ES-I3 (cell line): ENCODE results near the gene LIMD2.

Experiments
- H3K36me3 ChIP-seq: 2 replicates; pipeline ENCODE4 v1.6.1; 2013; ENCODE audit warnings: mild to moderate bottlenecking, low read length, control low read depth, moderate library complexity; ENCODE audit not compliant: insufficient read depth
- H3K4me1 ChIP-seq: 2 replicates; pipeline ENCODE4 v1.6.1; 2013; ENCODE audit warnings: mild to moderate bottlenecking, control low read depth, low read length; ENCODE audit not compliant: insufficient read depth
- H3K9ac ChIP-seq: 2 replicates; pipeline ENCODE4 v1.6.1; 2013; ENCODE audit warnings: low read depth, mild to moderate bottlenecking, low read length, moderate library complexity
- H3K9me3 ChIP-seq: 2 replicates; pipeline ENCODE4 v1.6.1; 2013; ENCODE audit warnings: mild to moderate bottlenecking, low read length, moderate library complexity; ENCODE audit not compliant: control insufficient read depth, insufficient read depth

LIMD2 gene

GRCh38 chr17:63696381-63696961 is 3.5 kb downstream of the LIMD2 start:
- H3K9me3 ChIP-seq, result no peaks in the 10 kb centered on the region
- H3K4me1 ChIP-seq, result peaks cover 14% of the 10 kb centered on the region; the same call in 1 of the 2 replicates
- no peaks in the 10 kb centered on the region; the same call in 1 of the 2 replicates for H3K36me3 ChIP-seq
- no peak overlapping the region for H3K9ac ChIP-seq

- Histone ChIP-seq H3K9me3 (no peaks in the 10 kb centered on the region), H3K36me3 (no peaks in the 10 kb centered on the region; the same call in 1 of the 2 replicates), H3K9ac (no peak overlapping the region), H3K4me1 (peaks cover 14% of the 10 kb centered on the region; the same call in 1 of the 2 replicates)
These were observed 4.0 kb downstream of the LIMD2 start for GRCh38 chr17:63695889-63696288.

GRCh38 chr17:63694950-63695773 is 4.8 kb downstream of the LIMD2 start:
- H3K4me1 ChIP-seq, result peaks cover 14% of the 10 kb centered on the region; the same call in 1 of the 2 replicates
- H3K36me3 ChIP-seq, result peaks cover 3% of the 10 kb centered on the region; the same call in 1 of the 2 replicates
- no peaks in the 10 kb centered on the region for H3K9me3 ChIP-seq
- H3K9ac ChIP-seq, result no peak overlapping the region

- H3K9ac ChIP-seq, result no peak overlapping the region
- peaks cover 14% of the 10 kb centered on the region; the same call in 1 of the 2 replicates for H3K4me1 ChIP-seq
- no peaks in the 10 kb centered on the region for H3K9me3 ChIP-seq
- peaks cover 3% of the 10 kb centered on the region; the same call in 1 of the 2 replicates for H3K36me3 ChIP-seq
These were observed 5.5 kb downstream of the LIMD2 start for GRCh38 chr17:63694229-63694949.

- Histone ChIP-seq H3K9me3 (no peaks in the 10 kb centered on the region), H3K36me3 (peaks cover 7% of the 10 kb centered on the region; the same call in 1 of the 2 replicates), H3K9ac (no peak overlapping the region), H3K4me1 (peaks cover 14% of the 10 kb centered on the region; the same call in 1 of the 2 replicates)
These were observed 6.4 kb downstream of the LIMD2 start for GRCh38 chr17:63693411-63694113.

- peaks cover 8% of the 10 kb centered on the region; the same call in 1 of the 2 replicates for H3K4me1 ChIP-seq
- H3K9ac ChIP-seq, result no peak overlapping the region
- peaks cover 10% of the 10 kb centered on the region; the same call in 1 of the 2 replicates for H3K36me3 ChIP-seq
- H3K9me3 ChIP-seq, result no peaks in the 10 kb centered on the region
These were observed 7.6 kb downstream of the LIMD2 start for GRCh38 chr17:63692195-63692816.

- Histone ChIP-seq H3K9me3 (no peaks in the 10 kb centered on the region), H3K9ac (no peak overlapping the region), H3K36me3 (peaks cover 15% of the 10 kb centered on the region; the same call in 1 of the 2 replicates), H3K4me1 (peaks cover 3% of the 10 kb centered on the region; the same call in 1 of the 2 replicates)
These were observed 10.4 kb downstream of the LIMD2 start for GRCh38 chr17:63689479-63689878.

- H3K9ac ChIP-seq, result no peak overlapping the region
- peaks cover 15% of the 10 kb centered on the region; the same call in 1 of the 2 replicates for H3K36me3 ChIP-seq
- no peaks in the 10 kb centered on the region for H3K9me3 ChIP-seq
- no peaks in the 10 kb centered on the region for H3K4me1 ChIP-seq
These were observed 11.4 kb downstream of the LIMD2 start for GRCh38 chr17:63688396-63689020.

GRCh38 chr17:63686138-63686685 is 13.7 kb downstream of the LIMD2 start:
- H3K36me3 ChIP-seq, result peaks cover 15% of the 10 kb centered on the region; the same call in 1 of the 2 replicates
- 0 out of 2 replicates have a peak, but pooled peaks cover 3% of the 10 kb centered on the region for H3K4me1 ChIP-seq
- no peaks in the 10 kb centered on the region for H3K9me3 ChIP-seq
- no peak overlapping the region for H3K9ac ChIP-seq

- 0 out of 2 replicates have a peak, but pooled peaks cover 7% of the 10 kb centered on the region for H3K4me1 ChIP-seq
- peaks cover 15% of the 10 kb centered on the region; the same call in 1 of the 2 replicates for H3K36me3 ChIP-seq
- H3K9ac ChIP-seq, result no peak overlapping the region
These were observed 14.3 kb downstream of the LIMD2 start for GRCh38 chr17:63685578-63685977.

GRCh38 chr17:63685041-63685440 is 14.9 kb downstream of the LIMD2 start:
- Histone ChIP-seq H3K9ac (no peak overlapping the region), H3K36me3 (peaks cover 11% of the 10 kb centered on the region; the same call in 1 of the 2 replicates), H3K4me1 (0 out of 2 replicates have a peak, but pooled peaks cover 7% of the 10 kb centered on the region), H3K9me3 (no peaks in the 10 kb centered on the region)

More at GRCh38 chr17:63685578-63685977, 14.3 kb downstream of the LIMD2 start:
- H3K9me3 ChIP-seq, result no peaks in the 10 kb centered on the region

- Histone ChIP-seq H3K9ac (no peak overlapping the region), H3K9me3 (no peaks in the 10 kb centered on the region), H3K36me3 (peaks cover 5% of the 10 kb centered on the region; the same call in 1 of the 2 replicates), H3K4me1 (0 out of 2 replicates have a peak, but pooled peaks cover 7% of the 10 kb centered on the region)
These were observed 16.9 kb downstream of the LIMD2 start for GRCh38 chr17:63682981-63683380.
